SH-SY5Y (cell line): ENCODE measurements around the gene IL31RA.

Experiments used
- GATA2 ChIP-seq: IDR thresholded peaks from 2 replicates; pipeline ENCODE4 v1.6.1; 2011; ENCODE audit warnings: mild to moderate bottlenecking, low read depth, low read length
- GATA3 ChIP-seq: IDR thresholded peaks from 2 replicates; pipeline ENCODE4 v1.6.1; 2011; ENCODE audit warnings: low read depth, mild to moderate bottlenecking, low read length, moderate library complexity

- TF ChIP-seq GATA2 (no peak), GATA3 (no peak)
Observed at GRCh38 chr5:55848783-55849182, 2.4 kb upstream of the IL31RA start.
